HepG2 (cell line): ENCODE measurements around the gene ZBTB7B. TPM values are rescaled to one million over a fixed set of nuclear protein-coding genes. Genes with fewer than 3 reads are reported as not detected.

ENCODE experiments used
- CBFB ChIP-seq: sonication (generic); formaldehyde crosslinking; IDR thresholded peaks from 2 replicates; pipeline ENCODE4 v1.4.0; 2020; ENCODE audit warnings: missing genetic modification reagents
- HOXA3 ChIP-seq: sonication (generic); formaldehyde crosslinking; IDR thresholded peaks from 2 replicates; pipeline ENCODE4 v1.5.0; 2020; ENCODE audit warnings: missing genetic modification reagents
- PHF8 ChIP-seq: sonication (generic); formaldehyde crosslinking; IDR thresholded peaks from 2 replicates; pipeline ENCODE4 v1.5.0; 2020; ENCODE audit warnings: missing genetic modification reagents
- PLSCR1 ChIP-seq: sonication (generic); formaldehyde crosslinking; IDR thresholded peaks from 2 replicates; pipeline ENCODE4 v1.5.0; 2020; ENCODE audit warnings: missing genetic modification reagents, mild to moderate bottlenecking, borderline replicate concordance
- ZBTB8A ChIP-seq: sonication (generic); formaldehyde crosslinking; IDR thresholded peaks from 2 replicates; pipeline ENCODE4 v1.4.0; 2020; ENCODE audit warnings: mild to moderate bottlenecking, low read depth, missing genetic modification reagents, borderline replicate concordance
- ZNF318 ChIP-seq: sonication (generic); formaldehyde crosslinking; IDR thresholded peaks from 2 replicates; pipeline ENCODE4 v1.4.0; 2020; ENCODE audit warnings: mild to moderate bottlenecking, missing genetic modification reagents
- ZNF569 ChIP-seq: sonication (generic); formaldehyde crosslinking; IDR thresholded peaks from 2 replicates; pipeline ENCODE4 v1.5.0; 2020; ENCODE audit warnings: mild to moderate bottlenecking, missing genetic modification reagents, moderate library complexity, borderline replicate concordance
- ZNF580 ChIP-seq: IDR thresholded peaks from 2 replicates; pipeline ENCODE4 v1.6.1; 2016; ENCODE audit warnings: low read depth, borderline replicate concordance
- ZNF598 ChIP-seq: sonication (generic); formaldehyde crosslinking; IDR thresholded peaks from 2 replicates; pipeline ENCODE4 v1.5.1; 2020; ENCODE audit warnings: mild to moderate bottlenecking, missing genetic modification reagents, borderline replicate concordance
- ZNF609 ChIP-seq: sonication (generic); formaldehyde crosslinking; IDR thresholded peaks from 2 replicates; pipeline ENCODE4 v1.4.0; 2020; ENCODE audit warnings: mild to moderate bottlenecking, missing genetic modification reagents, borderline replicate concordance
- ZNF790 ChIP-seq: sonication (generic); formaldehyde crosslinking; IDR thresholded peaks from 2 replicates; pipeline ENCODE4 v1.8.0; 2022; ENCODE audit warnings: missing genetic modification reagents, mild to moderate bottlenecking, borderline replicate concordance
- polyA plus RNA-seq, 8 experiments: library from polyadenylated mRNA; depleted of rRNA in 3 of 8; stranded (reverse) in 7 of 8; unstranded in 1 of 8; fragments of >200 nt; fragmentation: Illumina TruSeq in 4 of 8; extraction: Trizol in 4 of 8; gene quantifications; 2 replicates each; pipeline versions ENCODE4 v1.2.1 to v1.2.3, GENCODE V29; 2011 to 2016; ENCODE audit warnings: low read depth in 4 of 8, missing spikeins in 1 of 8, mixed read lengths in 1 of 8; ENCODE audit not compliant: insufficient read depth in 1 of 8
- total RNA-seq, 5 experiments: library from RNA; depleted of rRNA; stranded (reverse); fragments of >200 nt; fragmentation: Illumina TruSeq; extraction: Trizol; gene quantifications; 2 replicates each; pipeline ENCODE4 v1.2.3, GENCODE V29; 2016; ENCODE audit warnings: low read depth in 1 of 5

The ZBTB7B gene
- total and polyA plus RNA-seq, 2 of the 13 experiments (the other 11 are each of a cell fraction or from before 2014, with no cell fraction given) = 15.5 to 17.5 TPM

- TF ChIP-seq ZNF609 (no peak), ZNF318 (CRISPR knock-in tag) (no peak), ZNF598 (CRISPR knock-in tag) (0 out of 2 replicates have a peak, but pooled peaks have one; percentile 48), ZNF569 (CRISPR knock-in tag) (no peak), PHF8 (CRISPR knock-in tag) (no peak), PLSCR1 (CRISPR knock-in tag) (no peak), CBFB (CRISPR knock-in tag) (0 out of 2 replicates have a peak, but pooled peaks have one; percentile 29), HOXA3 (CRISPR knock-in tag) (no peak), ZBTB8A (no peak), ZNF580 (0 out of 2 replicates have a peak, but pooled peaks have one; percentile 38), ZNF790 (no peak)
These were observed 42.4 kb downstream of the ZBTB7B start (continued) for GRCh38 chr1:155044812-155045657.
